ENCODE measurements around the gene CALML3.

The CALML3 gene

DNA sequence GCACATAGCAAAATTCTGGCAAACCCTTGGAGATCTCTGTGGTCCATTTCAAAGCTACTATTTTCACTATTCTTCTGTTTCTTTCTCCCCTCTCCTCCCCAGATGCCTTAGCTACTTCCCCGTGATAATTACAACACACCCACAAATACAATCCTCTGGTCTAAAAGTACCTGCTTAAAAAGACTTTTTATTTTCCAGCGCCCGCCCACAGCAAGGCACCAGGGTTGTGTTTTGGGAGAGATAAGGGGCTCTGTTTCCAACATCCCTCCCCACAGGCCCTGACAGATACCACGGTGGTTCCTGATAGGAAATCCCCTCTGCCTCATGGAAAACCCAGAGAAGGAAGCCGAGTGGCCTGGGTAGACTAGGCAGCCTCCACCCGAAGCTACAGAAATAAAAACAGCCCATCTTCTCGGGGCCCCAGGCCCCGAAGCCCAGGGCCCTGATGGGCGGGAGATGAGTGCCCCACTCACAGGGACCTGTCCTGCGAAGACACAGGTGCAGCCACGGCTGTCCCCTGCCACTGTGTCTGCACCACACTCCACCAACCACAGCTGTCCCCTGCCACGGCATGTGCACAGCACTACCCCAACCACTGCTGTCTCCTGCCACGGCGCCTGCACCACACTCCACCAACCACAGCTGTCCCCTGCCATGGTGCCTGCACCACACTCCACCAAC lies 45.1 kb upstream of the CALML3 start:
- TF ChIP-seq, protein P1, sequence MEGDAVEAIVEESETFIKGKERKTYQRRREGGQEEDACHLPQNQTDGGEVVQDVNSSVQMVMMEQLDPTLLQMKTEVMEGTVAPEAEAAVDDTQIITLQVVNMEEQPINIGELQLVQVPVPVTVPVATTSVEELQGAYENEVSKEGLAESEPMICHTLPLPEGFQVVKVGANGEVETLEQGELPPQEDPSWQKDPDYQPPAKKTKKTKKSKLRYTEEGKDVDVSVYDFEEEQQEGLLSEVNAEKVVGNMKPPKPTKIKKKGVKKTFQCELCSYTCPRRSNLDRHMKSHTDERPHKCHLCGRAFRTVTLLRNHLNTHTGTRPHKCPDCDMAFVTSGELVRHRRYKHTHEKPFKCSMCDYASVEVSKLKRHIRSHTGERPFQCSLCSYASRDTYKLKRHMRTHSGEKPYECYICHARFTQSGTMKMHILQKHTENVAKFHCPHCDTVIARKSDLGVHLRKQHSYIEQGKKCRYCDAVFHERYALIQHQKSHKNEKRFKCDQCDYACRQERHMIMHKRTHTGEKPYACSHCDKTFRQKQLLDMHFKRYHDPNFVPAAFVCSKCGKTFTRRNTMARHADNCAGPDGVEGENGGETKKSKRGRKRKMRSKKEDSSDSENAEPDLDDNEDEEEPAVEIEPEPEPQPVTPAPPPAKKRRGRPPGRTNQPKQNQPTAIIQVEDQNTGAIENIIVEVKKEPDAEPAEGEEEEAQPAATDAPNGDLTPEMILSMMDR (IDR thresholded peaks at IDR 0.05; ENCODE audit: low read depth, low read length), result no peak
- no peak for DNase-seq (ENCODE audit: low read depth, low spot score)
- no peak overlapping the region for H3K4me3 ChIP-seq (ENCODE audit: low read depth, low read length)
- in situ Hi-C loops (cut with HindIII; ENCODE audit: low sequenced_read_pairs), result no loop called here

DNA sequence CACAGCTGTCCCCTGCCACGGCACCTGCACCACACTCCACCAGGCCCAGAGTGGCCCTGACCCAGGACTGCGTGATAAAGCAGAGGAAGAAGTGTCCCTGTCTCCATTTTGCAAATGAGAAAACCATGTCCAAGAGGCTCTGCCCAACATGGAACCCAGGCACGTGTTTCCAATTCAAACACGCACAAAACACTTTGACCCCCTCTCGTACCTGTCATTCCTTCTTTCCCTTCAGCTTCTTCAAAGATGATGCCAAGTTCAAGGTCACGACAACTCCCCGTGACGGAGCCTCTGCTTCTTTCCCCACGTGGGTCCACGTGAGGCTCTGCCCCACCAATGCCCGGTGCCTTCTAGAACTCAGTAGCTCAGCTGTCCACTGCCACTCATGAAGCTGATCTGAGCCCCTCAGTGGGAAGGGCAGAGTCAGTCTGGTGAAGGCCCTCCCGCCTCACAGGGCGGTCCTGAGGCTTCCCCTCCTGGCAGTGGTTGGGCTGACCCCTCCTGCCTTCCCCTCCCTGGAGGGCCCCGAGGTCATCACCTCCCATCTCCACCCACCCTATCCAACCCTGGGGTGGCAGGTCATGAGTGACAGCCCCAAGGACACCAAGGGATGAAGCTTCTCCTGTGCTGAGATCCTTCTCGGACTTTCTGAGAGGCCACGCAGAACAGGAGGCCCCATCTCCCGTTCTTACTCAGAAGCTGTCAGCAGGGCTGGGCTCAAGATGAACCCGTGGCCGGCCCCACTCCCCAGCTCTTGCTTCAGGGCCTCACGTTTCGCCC lies 44.4 kb upstream of the CALML3 start:
- no peak for DNase-seq (ENCODE audit: low read depth, low spot score)
- in situ Hi-C loops (cut with HindIII; ENCODE audit: low sequenced_read_pairs), result no loop called here
- TF ChIP-seq, protein P1 (IDR thresholded peaks at IDR 0.05; ENCODE audit: low read depth, low read length), result no peak
- no peak overlapping the region for H3K4me3 ChIP-seq (ENCODE audit: low read depth, low read length)

- no peak for DNase-seq (ENCODE audit: low read depth, low spot score)
- no peak overlapping the region for H3K4me3 ChIP-seq (ENCODE audit: low read depth, low read length)
- TF ChIP-seq, protein P1 (IDR thresholded peaks at IDR 0.05; ENCODE audit: low read depth, low read length), result no peak
- in situ Hi-C loops (cut with HindIII; ENCODE audit: low sequenced_read_pairs), result no loop called here
These were observed 43.6 kb upstream of the CALML3 start for GRCh38 chr10:5481121-5481520.

GRCh38 chr10:5482016-5482415 lies 42.7 kb upstream of the CALML3 start:
- H3K4me3 ChIP-seq (ENCODE audit: low read depth, low read length), result no peak overlapping the region
- in situ Hi-C loops (cut with HindIII; ENCODE audit: low sequenced_read_pairs), result no loop called here
- TF ChIP-seq, protein P1 (IDR thresholded peaks at IDR 0.05; ENCODE audit: low read depth, low read length), result no peak
- DNase-seq (ENCODE audit: low read depth, low spot score), result no peak

DNA sequence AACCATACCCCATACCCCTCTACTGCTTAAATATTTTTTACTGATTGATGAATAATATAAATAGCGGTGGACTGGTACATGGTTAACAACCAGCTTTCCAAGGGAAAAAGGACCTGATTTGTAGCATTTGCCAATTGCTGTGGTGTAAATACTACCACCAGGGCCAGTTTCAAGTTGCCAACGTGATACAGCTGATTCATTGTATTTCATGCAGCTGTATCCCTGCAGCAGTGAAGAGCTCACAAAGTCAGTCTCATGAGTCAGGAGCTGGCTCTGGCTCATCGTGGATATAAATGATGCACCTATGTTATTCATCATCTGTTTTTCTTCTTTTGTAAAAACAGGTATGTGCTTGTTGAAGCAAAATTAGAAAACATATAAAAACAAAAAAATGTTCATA lies 40.6 kb upstream of the CALML3 start:
- H3K4me3 ChIP-seq (ENCODE audit: low read depth, low read length), result no peak overlapping the region
- DNase-seq (ENCODE audit: low read depth, low spot score), result no peak
- TF ChIP-seq, protein P1 (IDR thresholded peaks at IDR 0.05; ENCODE audit: low read depth, low read length), result no peak
- in situ Hi-C loops (cut with HindIII; ENCODE audit: low sequenced_read_pairs), result no loop called here

DNA sequence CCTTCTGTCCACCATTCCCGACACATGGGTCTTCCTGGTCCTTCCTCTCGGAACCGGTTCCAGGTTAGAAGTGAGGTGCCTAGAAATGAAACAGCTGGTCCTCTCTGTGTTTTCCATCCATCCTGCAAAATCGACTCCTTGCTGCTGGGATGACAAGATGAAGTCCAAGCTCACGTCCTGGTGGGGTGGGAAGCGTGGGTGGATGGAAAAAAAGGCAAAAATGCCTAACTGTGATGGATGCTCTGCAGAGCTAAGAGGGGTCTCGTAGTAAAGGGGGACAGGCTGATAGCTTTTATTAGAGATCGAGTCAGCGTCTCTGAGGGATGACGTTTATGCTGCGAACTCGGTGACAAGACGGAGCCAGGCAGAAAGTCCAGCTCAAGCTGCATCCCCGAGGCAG lies 39.5 kb upstream of the CALML3 start:
- H3K4me3 ChIP-seq (ENCODE audit: low read depth, low read length), result no peak overlapping the region
- no peak for DNase-seq (ENCODE audit: low read depth, low spot score)
- in situ Hi-C loops (cut with HindIII; ENCODE audit: low sequenced_read_pairs), result no loop called here
- TF ChIP-seq, protein P1 (IDR thresholded peaks at IDR 0.05; ENCODE audit: low read depth, low read length), result no peak
